K562 (cell line): ENCODE results near the gene RABGAP1. TPM values are rescaled to one million over a fixed set of nuclear protein-coding genes. Genes with fewer than 3 reads are reported as not detected.

Experiments
- ATAC-seq: fragments of 200-7000 bp; cut with Tn5 transposase; 3 replicates; pipeline ENCODE4 v1.9.1; 2020; ENCODE audit warnings: moderate library complexity
- BruUV-seq: library from RNA; stranded (reverse); fragments of 400-500 nt; replicated peaks from 2 replicates; lab custom pipeline; 2021; lab: Mats Ljungman, UMichigan
- CTCF ChIA-PET: fragments of 300-600 bp; formaldehyde crosslinking; extraction: SDS; loops from one replicate; lab custom pipeline; 2021; ENCODE audit warnings: low intra/inter-chr PET ratio; lab: Yijun Ruan, JAX
- POLR2A ChIA-PET: fragments of 300-600, 350-650 bp; sonication (Branson Sonifier 250); formaldehyde crosslinking; extraction: SDS; loops from one replicate; lab custom pipeline; 2021; ENCODE audit warnings: antibody characterized with exemption, inconsistent platforms; lab: Yijun Ruan, JAX
- DNase-seq, 4 experiments: peaks; one replicate each; pipeline versions ENCODE4 v3.0.0 to v3.0.0-alpha.2; 2011 to 2018; ENCODE audit warnings: low spot score in 3 of 4, mixed read lengths in 3 of 4; ENCODE audit errors: extremely low read depth in 1 of 4
- FAIRE-seq: peaks from 2 replicates; lab custom pipeline; 2011; peaks lifted over from hg19 to GRCh38; lab: Jason Lieb, UNC
- H2AFZ ChIP-seq: 2 replicates; pipeline ENCODE4 v1.6.0; 2011; ENCODE audit warnings: low read depth, low read length, control low read depth, inconsistent platforms
- H3K27ac ChIP-seq: fragments of 200-600 bp; 3 replicates; pipeline ENCODE4 v1.8.0; 2011; ENCODE audit warnings: low read depth, mild to moderate bottlenecking, control low read depth, inconsistent platforms, low read length, moderate library complexity, mixed read lengths; ENCODE audit errors: extremely low read depth
- H3K27me3 ChIP-seq, 2 experiments: fragments of 300-600 bp in 1 of 2; 2 replicates in 1 of 2; 3 replicates in 1 of 2; pipeline versions ENCODE4 v1.6.0 to v1.8.0; 2011; ENCODE audit warnings: inconsistent platforms in 2 of 2, low read length in 2 of 2, mild to moderate bottlenecking in 1 of 2, mixed read lengths in 1 of 2, moderate library complexity in 1 of 2; ENCODE audit not compliant: control insufficient read depth in 2 of 2, insufficient read depth in 2 of 2
- H3K36me3 ChIP-seq: fragments of 300-600 bp; 3 replicates; pipeline ENCODE4 v1.8.0; 2011; ENCODE audit warnings: mild to moderate bottlenecking, low read length, inconsistent platforms; ENCODE audit not compliant: control insufficient read depth, insufficient read depth
- H3K4me1 ChIP-seq, 2 experiments: fragments of 200-600 bp in 1 of 2; replicated peaks in 1 of 2; 2 replicates in 1 of 2; 3 replicates in 1 of 2; pipeline versions ENCODE4 v1.5.1 to v1.8.0; 2011; ENCODE audit warnings: inconsistent platforms in 2 of 2, low read length in 2 of 2, mild to moderate bottlenecking in 1 of 2, mixed read lengths in 1 of 2, moderate library complexity in 1 of 2; ENCODE audit not compliant: control insufficient read depth in 2 of 2, insufficient read depth in 2 of 2
- H3K4me2 ChIP-seq: 2 replicates; pipeline ENCODE4 v1.6.1; 2011; ENCODE audit warnings: low read length, control low read depth, inconsistent platforms, mixed read lengths; ENCODE audit not compliant: insufficient read depth
- H3K4me3 ChIP-seq: fragments of 200-600 bp; sonication (generic), shearing (Covaris generic); 2 replicates; pipeline ENCODE4 v1.5.1; 2016; ENCODE audit warnings: control low read depth, inconsistent platforms
- H3K79me2 ChIP-seq: fragments of 200-600 bp; 3 replicates; pipeline ENCODE4 v1.8.0; 2011; ENCODE audit warnings: low read length, inconsistent platforms; ENCODE audit not compliant: control insufficient read depth, insufficient read depth
- H3K9ac ChIP-seq, 2 experiments: 2 replicates each; pipeline versions ENCODE4 v1.6.0 to v1.6.1; 2011; ENCODE audit warnings: low read depth in 2 of 2, low read length in 2 of 2, control low read depth in 1 of 2, inconsistent platforms in 1 of 2, mild to moderate bottlenecking in 1 of 2, mixed read lengths in 1 of 2; ENCODE audit not compliant: insufficient read depth in 1 of 2
- H3K9me1 ChIP-seq: one replicate; pipeline ENCODE4 v1.6.0; 2011; ENCODE audit warnings: inconsistent platforms, mild to moderate bottlenecking, low read length, moderate library complexity; ENCODE audit not compliant: control insufficient read depth, insufficient read depth
- H3K9me3 ChIP-seq: replicated peaks from 2 replicates; pipeline ENCODE4 v1.5.1; 2011; ENCODE audit warnings: low read depth, low read length, inconsistent platforms; ENCODE audit not compliant: control insufficient read depth, insufficient read depth
- H4K20me1 ChIP-seq: replicated peaks from 2 replicates; pipeline ENCODE4 v1.6.1; 2011; ENCODE audit warnings: low read length, inconsistent platforms, mixed read lengths; ENCODE audit not compliant: control insufficient read depth, insufficient read depth
- CBFA2T2 ChIP-seq: fragments of 450-650 bp; conservative IDR thresholded peaks from 2 replicates; pipeline ENCODE4 v1.6.1; 2017; ENCODE audit warnings: mild to moderate bottlenecking
- CC2D1A ChIP-seq: fragments of 450-650 bp; IDR thresholded peaks from 2 replicates; pipeline ENCODE4 v1.6.1; 2017; ENCODE audit warnings: mild to moderate bottlenecking
- GATAD2B ChIP-seq: fragments of 450-650 bp; IDR thresholded peaks from 2 replicates; pipeline ENCODE4 v1.6.1; 2017; ENCODE audit warnings: mild to moderate bottlenecking, borderline replicate concordance
- MIER1 ChIP-seq: fragments of 450-650 bp; IDR thresholded peaks from 2 replicates; pipeline ENCODE4 v1.6.1; 2016; ENCODE audit warnings: antibody characterized with exemption, mild to moderate bottlenecking, low read depth
- MXD1 ChIP-seq: fragments of 250-450 bp; sonication (Bioruptor Pico); IDR thresholded peaks from 2 replicates; pipeline ENCODE4 v1.8.0; 2021; ENCODE audit warnings: borderline replicate concordance, mild to moderate bottlenecking, moderate library complexity; ENCODE audit not compliant: poor library complexity, severe bottlenecking
- NCOA6 ChIP-seq: fragments of 450-650 bp; IDR thresholded peaks from 2 replicates; pipeline ENCODE4 v1.6.1; 2017; ENCODE audit warnings: mild to moderate bottlenecking
- POLR2G ChIP-seq: fragments of 200-400 bp; formaldehyde crosslinking; IDR thresholded peaks from 2 replicates; pipeline ENCODE4 v1.6.1; 2017; ENCODE audit warnings: low read depth, mild to moderate bottlenecking, antibody characterized with exemption, low read length, moderate library complexity
- PTRF ChIP-seq: fragments of 450-650 bp; IDR thresholded peaks from 2 replicates; pipeline ENCODE4 v1.6.1; 2016; ENCODE audit warnings: mild to moderate bottlenecking, missing genetic modification characterization, missing compliant biosample characterization
- RAD51 ChIP-seq: fragments of 450-650 bp; IDR thresholded peaks from 2 replicates; pipeline ENCODE4 v1.7.1; 2016; ENCODE audit warnings: low read depth, mild to moderate bottlenecking, borderline replicate concordance
- SRSF1 ChIP-seq: fragments of 200-400 bp; formaldehyde crosslinking; IDR thresholded peaks from 2 replicates; pipeline ENCODE4 v1.6.1; 2017; ENCODE audit warnings: mild to moderate bottlenecking, low read depth, low read length, moderate library complexity
- ZNF561 ChIP-seq: fragments of 450-650 bp; formaldehyde crosslinking; conservative IDR thresholded peaks from 2 replicates; pipeline ENCODE4 v1.4.0; 2020; ENCODE audit warnings: mild to moderate bottlenecking, moderate library complexity
- WGBS: fragments of 100-300 bp; shearing (Covaris generic); methylation state at CpG from one replicate; pipeline ENCODE4 v1.1.6; 2016; ENCODE audit warnings: low coverage, mixed read lengths; ENCODE audit not compliant: insufficient coverage; ENCODE audit errors: missing lambda C conversion rate; 5-methylcytosine and 5-hydroxymethylcytosine counted together
- in situ Hi-C: fragments of 300-500 bp; cut with MboI; formaldehyde crosslinking; loops from 4 replicates; pipeline ENCODE4 v1.15.0; 2018; ENCODE audit warnings: inconsistent platforms, mixed read lengths
- intact Hi-C: fragments of 100-400 bp; cut with micrococcal nuclease; formaldehyde crosslinking; loops from 2 replicates; pipeline ENCODE4 v1.14.2; 2022
- polyA plus RNA-seq, 8 experiments: library from polyadenylated mRNA; depleted of rRNA in 4 of 8; stranded (reverse) in 5 of 8; unstranded in 3 of 8; fragments of >200 nt; fragmentation: Nextera tagmentation in 2 of 8; fragmentation: Illumina TruSeq in 1 of 8; extraction: Ambion mirVana in 2 of 8; extraction: Trizol in 1 of 8; gene quantifications; 2 replicates each; pipeline versions ENCODE4 v1.2.1 to v1.2.3, GENCODE V29; 2011 to 2014; ENCODE audit warnings: inconsistent platforms in 1 of 8, missing spikeins in 1 of 8
- total RNA-seq, 7 experiments: library from RNA; depleted of rRNA in 6 of 7; stranded (reverse); fragments of >200 nt in 6 of 7; fragmentation: Illumina TruSeq in 2 of 7; extraction: Trizol in 2 of 7; gene quantifications; 2 replicates each; pipeline versions ENCODE4 v1.2.1 to v1.2.3, GENCODE V29; 2011 to 2021; ENCODE audit warnings: low replicate concordance in 1 of 7
- TF ChIP-seq, protein P1 (sequence below): sonication (generic); formaldehyde crosslinking; IDR thresholded peaks from 2 replicates; pipeline ENCODE4 v1.8.0; 2022; ENCODE audit warnings: missing genetic modification reagents, mild to moderate bottlenecking, moderate library complexity, borderline replicate concordance
- TF ChIP-seq, protein P2 (sequence below): sonication (generic); formaldehyde crosslinking; IDR thresholded peaks from 2 replicates; pipeline ENCODE4 v1.9.0; 2022; ENCODE audit warnings: mild to moderate bottlenecking, missing genetic modification reagents

The RABGAP1 gene
- total and polyA plus RNA-seq, 9 of the 15 experiments (the other 6 are each of a cell fraction or from before 2014, with no cell fraction given): 1.5 to 22.7 (median 13.1) TPM

DNA sequence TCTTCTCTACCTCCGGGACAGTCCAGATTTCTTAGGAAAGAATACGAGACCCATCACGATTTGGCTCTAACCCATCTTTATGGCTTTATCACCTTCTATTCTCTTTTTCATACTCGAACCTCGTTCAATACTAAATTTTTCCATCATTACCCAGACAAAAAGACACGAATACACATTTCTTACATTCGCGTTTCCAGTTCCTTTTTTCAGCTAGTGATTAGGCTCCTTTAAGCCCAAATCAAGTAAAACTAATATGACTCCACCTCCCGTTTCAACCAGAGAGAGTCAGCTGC lies 28.2 kb upstream of the RABGAP1 start (continued):
- TF ChIP-seq GATAD2B: no peak

DNA sequence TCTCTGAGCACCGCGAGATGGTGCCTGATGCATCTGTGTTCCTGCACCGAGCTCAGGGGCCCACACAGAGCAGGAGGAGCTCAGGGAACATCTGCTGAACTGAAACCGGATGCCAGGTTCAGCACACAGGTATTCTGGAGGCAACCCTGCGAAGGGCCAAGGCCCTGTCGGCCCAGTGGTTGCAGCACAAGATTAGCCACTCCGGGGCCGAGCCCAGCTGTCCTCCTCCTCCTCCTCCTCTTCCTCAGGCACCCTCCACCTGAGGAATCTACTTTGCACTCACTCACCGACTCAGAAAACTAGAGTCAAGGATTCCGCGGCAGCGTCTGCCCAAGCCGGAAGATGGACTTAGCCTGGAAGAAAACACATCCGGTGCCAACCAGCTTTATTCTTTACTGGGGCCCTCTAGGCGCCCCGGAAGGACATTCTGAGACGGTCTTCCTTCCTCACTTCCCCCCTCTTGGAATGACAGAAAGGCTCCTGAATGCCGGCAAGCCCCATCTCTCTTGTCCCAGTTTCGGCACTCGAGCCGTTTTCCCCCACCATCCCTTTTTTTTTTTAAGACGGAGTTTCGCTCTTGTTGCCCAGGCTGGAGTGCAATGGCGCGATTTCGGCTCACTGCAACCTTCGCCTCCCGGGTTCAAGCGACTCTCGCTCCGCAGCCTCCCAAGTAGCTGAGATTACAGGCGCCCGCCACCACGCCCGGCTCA lies 27.7 kb upstream of the RABGAP1 start, which contains the start of gene ZBTB6:
TSS of gene ZBTB6 (minus strand) at position 360 of the 710 bp plus-strand sequence. CDS start 1,251 bp downstream, outside the sequence.
- TSS peak; percentile 43 for BruUV-seq
- H3K4me3 ChIP-seq: peak within 1 kb of the TSS; percentile 73
- CTCF ChIA-PET: no interaction called here
- in situ Hi-C loops (no loop called here), intact Hi-C loops (loop anchor here (5.0 kb wide), 1 partner anchor 79 kb away; no protein-coding TSS in a partner anchor)
- peak within 1 kb of the TSS; percentile 85 for H3K27ac ChIP-seq
- peak; percentile 98 for ATAC-seq
- POLR2A ChIA-PET: interaction anchor here (0.7 to 1.9 kb wide), 9 partner anchors 8 to 78 kb away, joined by 3 to 14 read pairs (median 7); partner anchors contain the start of genes RABGAP1, RC3H2 and ZBTB26
- peak within 1 kb of the TSS; percentile 92 for H3K4me2 ChIP-seq
- H3K36me3 ChIP-seq: peaks cover 28% of the 10 kb centered on the region
- FAIRE-seq: peak; percentile 90
- H3K4me1 ChIP-seq: peaks cover 0 to 8% of the 10 kb centered on the region in 2 experiments; a peak in 1 of 5 replicates
- WGBS: 1% methylated on average over 32 of the region's 35 CpGs
- peak within 1 kb of the TSS; percentile 95 for H2AFZ ChIP-seq
- no peaks in the 10 kb centered on the region for H4K20me1 ChIP-seq
- no peaks in the 10 kb centered on the region for H3K9me1 ChIP-seq
- H3K79me2 ChIP-seq: peaks cover 37% of the 10 kb centered on the region
- H3K9me3 ChIP-seq: no peaks in the 10 kb centered on the region
- peak within 1 kb of the TSS; percentile 85 to 94 for H3K9ac ChIP-seq
- peak; percentile 60 to 86 (median 72) for DNase-seq
- H3K27me3 ChIP-seq: no peaks in the 10 kb centered on the region
- TF ChIP-seq MXD1: no peak
- peak; percentile 73; the same call in 1 of the 2 replicates for TF ChIP-seq CC2D1A
- TF ChIP-seq ZNF561 (CRISPR knock-in tag): no peak
- TF ChIP-seq MIER1: peak; percentile 31; the same call in 1 of the 2 replicates
- no peak for TF ChIP-seq NCOA6
- TF ChIP-seq, protein P1, sequence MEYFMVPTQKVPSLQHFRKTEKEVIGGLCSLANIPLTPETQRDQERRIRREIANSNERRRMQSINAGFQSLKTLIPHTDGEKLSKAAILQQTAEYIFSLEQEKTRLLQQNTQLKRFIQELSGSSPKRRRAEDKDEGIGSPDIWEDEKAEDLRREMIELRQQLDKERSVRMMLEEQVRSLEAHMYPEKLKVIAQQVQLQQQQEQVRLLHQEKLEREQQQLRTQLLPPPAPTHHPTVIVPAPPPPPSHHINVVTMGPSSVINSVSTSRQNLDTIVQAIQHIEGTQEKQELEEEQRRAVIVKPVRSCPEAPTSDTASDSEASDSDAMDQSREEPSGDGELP (CRISPR knock-in tag): peak; percentile 88
- no peak for TF ChIP-seq PTRF
- TF ChIP-seq CBFA2T2: no peak
- TF ChIP-seq POLR2G: peak; percentile 73
- TF ChIP-seq SRSF1: no peak
- TF ChIP-seq RAD51: no peak
- TF ChIP-seq, protein P2, sequence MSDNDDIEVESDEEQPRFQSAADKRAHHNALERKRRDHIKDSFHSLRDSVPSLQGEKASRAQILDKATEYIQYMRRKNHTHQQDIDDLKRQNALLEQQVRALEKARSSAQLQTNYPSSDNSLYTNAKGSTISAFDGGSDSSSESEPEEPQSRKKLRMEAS (CRISPR knock-in tag): peak; percentile 90
